OCI-LY1 (cell line): Measurements from ENCODE around the gene EVA1A.

Source experiments
- H2AFZ ChIP-seq: fragments of 200-600 bp; sonication (generic), shearing (Covaris generic); 2 replicates; pipeline ENCODE4 v1.6.0; 2014; ENCODE audit warnings: antibody characterized with exemption, mild to moderate bottlenecking, low read length
- H3F3A ChIP-seq: fragments of 200-600 bp; sonication (generic), shearing (Covaris generic); 2 replicates; pipeline ENCODE4 v1.6.0; 2014; ENCODE audit warnings: mild to moderate bottlenecking, antibody characterized with exemption, low read length, moderate library complexity; ENCODE audit not compliant: insufficient read depth
- H3K27ac ChIP-seq: fragments of 200-600 bp; sonication (generic); 2 replicates; pipeline ENCODE4 v1.5.1; 2014; ENCODE audit warnings: low read length, mixed run types, mild to moderate bottlenecking, low read depth; ENCODE audit not compliant: poor library complexity, severe bottlenecking
- H3K27me3 ChIP-seq: fragments of 200-600 bp; sonication (generic); 2 replicates; pipeline ENCODE4 v1.6.0; 2014; ENCODE audit warnings: antibody characterized with exemption, mild to moderate bottlenecking, low read length, moderate library complexity; ENCODE audit not compliant: insufficient read depth
- H3K36me3 ChIP-seq: fragments of 200-600 bp; sonication (generic); 2 replicates; pipeline ENCODE4 v1.6.1; 2014; ENCODE audit warnings: mild to moderate bottlenecking, antibody characterized with exemption, low read length, moderate library complexity, mixed read lengths; ENCODE audit not compliant: insufficient read depth
- H3K4me1 ChIP-seq: fragments of 200-600 bp; sonication (generic); 2 replicates; pipeline ENCODE4 v1.5.1; 2014; ENCODE audit warnings: mild to moderate bottlenecking, low read length, moderate library complexity; ENCODE audit not compliant: insufficient read depth, severe bottlenecking
- H3K4me2 ChIP-seq: fragments of 200-600 bp; sonication (generic), shearing (Covaris generic); 2 replicates; pipeline ENCODE4 v1.6.1; 2014; ENCODE audit warnings: low read length
- H3K4me3 ChIP-seq: fragments of 200-600 bp; sonication (generic); 2 replicates; pipeline ENCODE4 v1.5.1; 2014; ENCODE audit warnings: low read length, low read depth, mild to moderate bottlenecking, mixed read lengths; ENCODE audit not compliant: poor library complexity, severe bottlenecking
- H3K79me2 ChIP-seq: fragments of 200-600 bp; shearing (Covaris generic); 2 replicates; pipeline ENCODE4 v1.6.1; 2016; ENCODE audit warnings: mixed run types, low read length, mixed read lengths; ENCODE audit not compliant: insufficient read depth
- H3K9ac ChIP-seq: fragments of 200-600 bp; sonication (generic), shearing (Covaris generic); 2 replicates; pipeline ENCODE4 v1.6.1; 2014; ENCODE audit warnings: mild to moderate bottlenecking, low read length, mixed read lengths
- H3K9me2 ChIP-seq: fragments of 200-600 bp; sonication (generic), shearing (Covaris generic); 2 replicates; pipeline ENCODE4 v1.6.1; 2014; ENCODE audit warnings: low read depth, mild to moderate bottlenecking, low read length, mixed read lengths
- H3K9me3 ChIP-seq: fragments of 200-600 bp; shearing (Covaris generic); 2 replicates; pipeline ENCODE4 v1.6.1; 2014; ENCODE audit warnings: low read length, mixed read lengths
- H4K20me1 ChIP-seq: fragments of 200-600 bp; sonication (generic), shearing (Covaris generic); 2 replicates; pipeline ENCODE4 v1.6.0; 2016; ENCODE audit warnings: mild to moderate bottlenecking, low read length; ENCODE audit not compliant: insufficient read depth
- CTCF ChIP-seq: fragments of 200-600 bp; sonication (generic), shearing (Covaris generic); IDR thresholded peaks from 2 replicates; pipeline ENCODE4 v1.5.1; 2017; ENCODE audit warnings: mild to moderate bottlenecking, antibody characterized with exemption, low read length, moderate library complexity, mixed read lengths
- EZH2 ChIP-seq: fragments of 200-600 bp; sonication (generic), shearing (Covaris generic); IDR thresholded peaks from 2 replicates; pipeline ENCODE4 v1.8.0; 2017; ENCODE audit warnings: borderline replicate concordance, mixed run types, mild to moderate bottlenecking, antibody characterized with exemption, low read length, moderate library complexity, mixed read lengths

The EVA1A gene

GRCh38 chr2:75603477-75603876, 42.7 kb upstream of the EVA1A start:
- no peak overlapping the region for H3K9ac ChIP-seq
- no peaks in the 10 kb centered on the region for H3K27me3 ChIP-seq
- no peaks in the 10 kb centered on the region for H3K36me3 ChIP-seq
- no peaks in the 10 kb centered on the region for H3K9me2 ChIP-seq
- no peak overlapping the region for H3K4me3 ChIP-seq
- H4K20me1 ChIP-seq = no peaks in the 10 kb centered on the region
- H2AFZ ChIP-seq = no peak overlapping the region
- H3K27ac ChIP-seq = no peak overlapping the region
- H3K9me3 ChIP-seq = no peaks in the 10 kb centered on the region
- H3K4me2 ChIP-seq = no peak overlapping the region
- no peaks in the 10 kb centered on the region for H3K4me1 ChIP-seq
- H3K79me2 ChIP-seq = no peaks in the 10 kb centered on the region
- TF ChIP-seq EZH2 (no peak), CTCF (no peak)
- H3F3A ChIP-seq = no peaks in the 10 kb centered on the region

- Histone ChIP-seq H2AFZ (no peak overlapping the region), H4K20me1 (no peaks in the 10 kb centered on the region), H3F3A (no peaks in the 10 kb centered on the region), H3K9me3 (no peaks in the 10 kb centered on the region), H3K36me3 (no peaks in the 10 kb centered on the region), H3K27me3 (no peaks in the 10 kb centered on the region), H3K9ac (no peak overlapping the region), H3K9me2 (no peaks in the 10 kb centered on the region), H3K79me2 (no peaks in the 10 kb centered on the region), H3K27ac (no peak overlapping the region), H3K4me1 (no peaks in the 10 kb centered on the region), H3K4me2 (no peak overlapping the region), H3K4me3 (no peak overlapping the region)
- no peak for TF ChIP-seq EZH2
- TF ChIP-seq CTCF = no peak
These were observed 42.1 kb upstream of the EVA1A start for GRCh38 chr2:75602724-75603342.

- Histone ChIP-seq H4K20me1 (no peaks in the 10 kb centered on the region), H2AFZ (no peak overlapping the region), H3F3A (no peaks in the 10 kb centered on the region), H3K27ac (no peak overlapping the region), H3K4me1 (no peaks in the 10 kb centered on the region), H3K9me3 (no peaks in the 10 kb centered on the region), H3K79me2 (no peaks in the 10 kb centered on the region), H3K27me3 (no peaks in the 10 kb centered on the region), H3K4me3 (no peak overlapping the region), H3K36me3 (no peaks in the 10 kb centered on the region), H3K4me2 (no peak overlapping the region), H3K9me2 (no peaks in the 10 kb centered on the region), H3K9ac (no peak overlapping the region)
- no peak for TF ChIP-seq CTCF
- no peak for TF ChIP-seq EZH2
These were observed 39.8 kb upstream of the EVA1A start for GRCh38 chr2:75600461-75601011.
